22Rv1 (cell line): ENCODE measurements around the gene ROM1.

ENCODE experiments used
- H3K27ac ChIP-seq: fragments of 450-650 bp; 2 replicates; pipeline ENCODE4 v1.5.1; 2017
- CTCF ChIP-seq: fragments of 450-650 bp; IDR thresholded peaks from 2 replicates; pipeline ENCODE4 v1.5.1; 2017; ENCODE audit warnings: mild to moderate bottlenecking
- ZFX ChIP-seq: fragments of 450-650 bp; IDR thresholded peaks from 2 replicates; pipeline ENCODE4 v1.6.1; 2017; ENCODE audit warnings: antibody characterized with exemption, borderline replicate concordance

ROM1 gene

GRCh38 chr11:62648967-62649364 lies 35.9 kb downstream of the ROM1 start:
- H3K27ac ChIP-seq, result no peak overlapping the region
- TF ChIP-seq CTCF (no peak), ZFX (no peak)

DNA sequence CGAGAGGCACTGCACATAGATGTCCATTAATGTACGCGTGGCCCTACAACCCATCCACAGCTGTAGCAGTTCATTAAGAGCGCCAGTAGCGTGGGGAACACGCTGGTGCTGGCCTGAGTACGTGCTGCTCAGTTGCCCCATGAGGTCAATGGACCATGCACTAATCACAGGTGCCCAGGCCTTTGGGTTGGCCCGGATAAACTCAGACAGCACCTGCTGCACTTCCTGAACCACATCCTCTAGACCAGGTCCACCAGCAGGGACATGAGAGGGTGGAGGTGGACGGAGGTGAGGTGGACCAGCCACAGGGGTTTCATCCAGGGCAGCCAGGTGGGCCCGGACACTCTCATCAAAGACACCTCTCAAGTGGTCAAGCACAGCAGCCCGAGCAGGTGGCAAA lies 36.4 kb downstream of the ROM1 start:
- no peak for TF ChIP-seq ZFX
- TF ChIP-seq CTCF, result no peak
- H3K27ac ChIP-seq, result no peak overlapping the region

DNA sequence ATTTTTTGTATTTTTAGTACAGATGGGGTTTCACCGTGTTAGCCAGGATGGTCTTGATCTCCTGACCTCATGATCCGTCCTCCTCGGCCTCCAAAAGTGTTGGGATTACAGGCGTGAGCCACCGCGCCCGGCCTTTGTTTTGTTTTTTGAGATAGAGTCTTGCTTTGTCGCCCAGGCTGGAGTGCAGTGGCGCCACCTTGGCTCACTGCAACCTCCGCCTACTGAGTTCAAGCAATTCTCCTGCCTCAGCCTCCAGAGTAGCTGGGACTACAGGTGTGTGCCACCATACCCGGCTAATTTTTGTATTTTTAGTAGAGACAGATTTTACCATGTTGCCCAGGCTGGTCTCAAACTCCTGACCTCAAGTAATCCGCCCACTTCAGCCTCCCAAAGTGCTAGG lies 37.2 kb downstream of the ROM1 start:
- H3K27ac ChIP-seq, result 0 out of 2 replicates have a peak overlapping the region, but pooled peaks have one; percentile 18

DNA sequence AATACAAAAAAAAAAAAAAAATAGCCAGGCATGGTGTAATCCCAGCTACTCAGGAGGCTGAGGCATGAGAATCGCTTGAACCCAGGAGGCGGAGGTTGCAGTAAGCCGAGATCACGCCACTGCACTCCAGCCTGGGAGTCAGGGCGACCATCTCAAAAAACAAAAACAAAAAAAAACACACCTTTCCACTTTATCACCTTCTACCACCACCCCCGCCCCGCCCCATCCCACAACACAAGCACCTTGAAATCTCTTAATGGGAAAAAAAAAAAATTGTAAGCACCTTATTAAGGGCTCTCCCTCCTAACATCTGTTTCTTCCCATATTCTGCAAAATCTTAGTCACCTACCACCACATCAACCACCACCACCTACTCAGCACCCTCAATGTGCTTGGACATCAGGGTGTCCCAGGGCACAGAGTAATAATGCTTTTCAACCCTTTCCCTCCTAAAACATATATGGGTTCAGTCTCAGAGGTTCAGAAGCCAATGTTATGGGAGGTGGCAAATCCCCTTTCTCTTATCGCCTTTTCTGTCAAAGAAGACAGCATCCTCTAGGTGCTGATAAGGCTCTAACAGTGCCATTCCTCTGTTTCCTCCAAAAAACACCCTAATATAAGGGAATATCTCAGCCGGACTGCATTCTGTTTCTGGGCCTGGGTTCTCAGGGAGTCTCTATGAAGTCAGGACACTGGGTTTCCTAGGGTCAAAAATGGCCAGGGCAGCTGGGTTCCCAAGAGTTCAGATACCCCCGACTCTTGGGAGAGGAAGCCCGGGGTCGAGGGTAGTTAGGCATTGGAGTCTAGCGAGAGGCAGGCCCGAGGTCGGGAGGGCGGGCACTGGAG lies 39.3 kb downstream of the ROM1 start:
- peak overlapping the region; percentile 94 for H3K27ac ChIP-seq
- TF ChIP-seq ZFX (no peak), CTCF (no peak)

GRCh38 chr11:62654297-62654696 lies 41.2 kb downstream of the ROM1 start:
- TF ChIP-seq ZFX (no peak), CTCF (no peak)
- H3K27ac ChIP-seq, result peak overlapping the region; percentile 94

- TF ChIP-seq ZFX (no peak), CTCF (no peak)
- H3K27ac ChIP-seq, result no peak overlapping the region
Observed at GRCh38 chr11:62656796-62657429, 43.9 kb downstream of the ROM1 start.

DNA sequence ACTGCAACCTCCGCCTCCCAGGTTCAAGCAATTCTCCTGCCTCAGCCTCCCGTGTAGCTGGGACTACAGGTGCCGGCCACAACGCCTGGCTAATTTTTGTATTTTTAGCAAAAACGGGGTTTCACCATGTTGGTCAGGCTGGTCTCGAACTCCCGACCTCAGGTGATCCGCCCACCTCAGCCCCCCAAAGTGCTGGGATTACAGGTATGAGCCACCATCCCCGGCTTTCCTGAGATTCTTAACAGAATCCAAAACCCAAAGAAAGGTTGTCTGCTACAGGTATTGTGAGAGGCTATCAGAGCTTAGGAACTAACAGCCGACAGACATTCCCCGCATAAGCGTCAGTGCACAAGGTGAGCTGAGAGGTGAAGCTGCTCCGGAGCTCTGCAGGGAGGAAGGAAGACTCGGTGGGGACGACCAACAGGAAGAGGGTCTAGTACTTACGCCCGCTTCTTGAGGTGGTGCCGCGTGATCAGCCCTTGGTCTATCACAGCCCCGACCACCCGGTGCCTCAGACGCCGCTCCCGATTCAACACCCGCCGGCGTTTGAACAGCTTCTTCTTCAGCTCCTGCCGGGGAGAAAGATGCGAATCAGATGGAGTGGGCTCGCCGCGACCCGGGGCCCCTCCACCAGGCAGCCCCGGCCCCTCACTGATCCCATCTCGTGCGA lies 51.5 kb downstream of the ROM1 start:
- peak overlapping the region; percentile 95 for H3K27ac ChIP-seq
- TF ChIP-seq ZFX, result no peak
